Calu3 (cell line): ENCODE results near the gene SLC38A3. TPM values are rescaled to one million over a fixed set of nuclear protein-coding genes. Genes with fewer than 3 reads are reported as not detected.

Experiments
- BruUV-seq: library from RNA; stranded (reverse); fragments of 400-500 nt; replicated peaks from 2 replicates; lab custom pipeline; 2021; lab: Mats Ljungman, UMichigan
- CTCF ChIA-PET: fragments of 300-600 bp; sonication (Branson Sonifier 250); formaldehyde crosslinking; loops from one replicate; lab custom pipeline; 2022; ENCODE audit warnings: antibody characterized with exemption; lab: Charles Lee
- DNase-seq: peaks from one replicate; pipeline ENCODE4 v3.0.0; 2022
- H3K27ac Mint-ChIP-seq: one replicate; pipeline ENCODE4 v1.8.0; 2022; ENCODE audit warnings: mixed read lengths; ENCODE audit not compliant: unreplicated experiment
- H3K27me3 Mint-ChIP-seq: one replicate; pipeline ENCODE4 v1.8.0; 2022; ENCODE audit warnings: mixed read lengths; ENCODE audit not compliant: unreplicated experiment
- H3K36me3 Mint-ChIP-seq: one replicate; pipeline ENCODE4 v1.8.0; 2022; ENCODE audit warnings: mild to moderate bottlenecking, moderate library complexity, mixed read lengths; ENCODE audit not compliant: insufficient read depth, unreplicated experiment
- H3K4me1 Mint-ChIP-seq: one replicate; pipeline ENCODE4 v1.8.0; 2022; ENCODE audit warnings: mild to moderate bottlenecking, low read depth, mixed read lengths; ENCODE audit not compliant: unreplicated experiment
- H3K4me3 Mint-ChIP-seq: one replicate; pipeline ENCODE4 v1.8.0; 2022; ENCODE audit warnings: mild to moderate bottlenecking, low read depth, moderate library complexity, mixed read lengths; ENCODE audit not compliant: unreplicated experiment
- H3K9me3 Mint-ChIP-seq: one replicate; pipeline ENCODE4 v1.8.0; 2022; ENCODE audit warnings: low read depth, mixed read lengths; ENCODE audit not compliant: unreplicated experiment
- intact Hi-C: fragments of 100-400 bp; cut with micrococcal nuclease; formaldehyde crosslinking; loops from one replicate; pipeline ENCODE4 v1.10.0; 2022; ENCODE audit not compliant: unreplicated experiment
- total RNA-seq: library from RNA; stranded (reverse); gene quantifications from 2 replicates; pipeline ENCODE4 v1.2.3, GENCODE V29; 2022
- TF ChIP-seq, protein P1 (sequence below): fragments of 200-600 bp; IDR thresholded peaks from one replicate; pipeline ENCODE4 v1.8.0; 2022; ENCODE audit warnings: antibody characterized with exemption; ENCODE audit not compliant: unreplicated experiment

SLC38A3 gene
- total RNA-seq, 1 experiment from 2014 or later, result not detected

DNA sequence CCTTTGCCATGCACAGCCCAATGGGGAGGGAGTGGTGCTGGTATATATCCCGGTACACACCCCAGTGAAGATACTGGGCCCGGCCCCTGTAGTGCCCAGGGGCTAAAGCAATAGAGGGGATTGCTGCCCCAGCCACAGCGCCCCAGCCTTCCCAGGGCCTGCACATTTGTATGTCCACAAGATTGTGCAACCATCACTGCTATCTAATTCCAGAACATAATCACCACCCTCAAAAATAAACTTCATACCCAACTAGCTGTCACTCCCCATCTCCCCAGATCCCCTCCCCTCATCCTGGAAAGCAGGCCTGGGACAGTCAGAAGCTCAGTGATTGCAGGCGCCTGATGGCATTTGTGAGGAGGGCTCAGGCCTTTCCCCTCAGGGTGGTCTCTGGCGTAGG, 44.4 kb downstream of the SLC38A3 start:
- no peaks in the 10 kb centered on the region for H3K9me3 Mint-ChIP-seq
- TF ChIP-seq, protein P1, sequence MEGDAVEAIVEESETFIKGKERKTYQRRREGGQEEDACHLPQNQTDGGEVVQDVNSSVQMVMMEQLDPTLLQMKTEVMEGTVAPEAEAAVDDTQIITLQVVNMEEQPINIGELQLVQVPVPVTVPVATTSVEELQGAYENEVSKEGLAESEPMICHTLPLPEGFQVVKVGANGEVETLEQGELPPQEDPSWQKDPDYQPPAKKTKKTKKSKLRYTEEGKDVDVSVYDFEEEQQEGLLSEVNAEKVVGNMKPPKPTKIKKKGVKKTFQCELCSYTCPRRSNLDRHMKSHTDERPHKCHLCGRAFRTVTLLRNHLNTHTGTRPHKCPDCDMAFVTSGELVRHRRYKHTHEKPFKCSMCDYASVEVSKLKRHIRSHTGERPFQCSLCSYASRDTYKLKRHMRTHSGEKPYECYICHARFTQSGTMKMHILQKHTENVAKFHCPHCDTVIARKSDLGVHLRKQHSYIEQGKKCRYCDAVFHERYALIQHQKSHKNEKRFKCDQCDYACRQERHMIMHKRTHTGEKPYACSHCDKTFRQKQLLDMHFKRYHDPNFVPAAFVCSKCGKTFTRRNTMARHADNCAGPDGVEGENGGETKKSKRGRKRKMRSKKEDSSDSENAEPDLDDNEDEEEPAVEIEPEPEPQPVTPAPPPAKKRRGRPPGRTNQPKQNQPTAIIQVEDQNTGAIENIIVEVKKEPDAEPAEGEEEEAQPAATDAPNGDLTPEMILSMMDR, result no peak
- peaks cover 32% of the 10 kb centered on the region for H3K36me3 Mint-ChIP-seq
- no TSS peak for BruUV-seq
- peaks cover 17% of the 10 kb centered on the region for H3K4me1 Mint-ChIP-seq
- intact Hi-C loops, result no loop called here
- CTCF ChIA-PET, result interaction anchor here (1.7 kb wide), 1 partner anchor 11 kb away, joined by 5 read pairs; no protein-coding TSS in a partner anchor
- H3K27me3 Mint-ChIP-seq, result no peaks in the 10 kb centered on the region
- no peak overlapping the region for H3K27ac Mint-ChIP-seq
- no peak overlapping the region for H3K4me3 Mint-ChIP-seq
- no peak for DNase-seq

DNA sequence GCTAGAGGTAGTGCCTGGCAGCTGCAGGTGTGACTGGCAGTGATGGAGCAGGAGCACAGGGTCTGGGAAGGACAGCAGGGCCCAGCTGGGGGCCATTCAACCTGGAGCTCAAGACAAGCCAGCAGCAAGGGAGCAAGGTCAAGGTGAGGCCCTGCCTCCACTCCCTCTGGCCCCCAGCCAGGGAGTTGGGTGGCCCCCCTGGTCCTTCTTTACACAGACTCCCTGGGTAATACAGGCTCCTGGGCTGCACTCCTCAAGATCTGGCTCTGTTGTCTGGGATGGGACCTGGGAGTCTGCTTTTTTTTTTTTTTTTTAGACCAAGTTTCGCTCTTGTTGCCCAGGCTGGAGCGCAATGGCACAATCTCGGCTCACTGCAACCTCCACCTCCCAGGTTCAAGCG, 45.4 kb downstream of the SLC38A3 start:
- no TSS peak for BruUV-seq
- H3K4me1 Mint-ChIP-seq, result peaks cover 17% of the 10 kb centered on the region

DNA sequence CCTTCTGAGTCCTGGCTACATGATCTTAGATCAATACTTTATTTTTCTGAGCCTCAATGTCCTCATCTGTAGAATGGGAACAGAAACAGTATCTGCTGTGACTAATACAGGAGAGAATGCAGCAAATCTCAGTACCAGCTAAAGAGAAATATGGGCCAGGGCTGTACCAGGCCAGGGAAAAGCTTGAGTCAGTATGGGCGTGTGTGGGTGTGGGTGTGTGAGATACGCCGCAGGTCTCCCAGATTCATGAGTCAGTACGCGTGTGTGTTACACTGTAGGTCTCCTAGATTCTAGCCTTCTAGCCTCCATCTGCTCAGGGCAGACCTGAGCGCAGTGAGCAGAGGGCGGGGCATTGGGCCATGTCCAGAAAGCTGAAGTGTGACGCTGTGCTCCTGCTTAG, 46.1 kb downstream of the SLC38A3 start:
- peak overlapping the region; percentile 33 for H3K27ac Mint-ChIP-seq
- H3K4me1 Mint-ChIP-seq, result peaks cover 17% of the 10 kb centered on the region

More for the DNA sequence above, 45.4 kb downstream of the SLC38A3 start:
- CTCF ChIA-PET, result no interaction called here
- no peak for DNase-seq
- Mint-ChIP-seq H3K4me3 (no peak overlapping the region), H3K36me3 (peaks cover 37% of the 10 kb centered on the region), H3K9me3 (no peaks in the 10 kb centered on the region), H3K27me3 (no peaks in the 10 kb centered on the region), H3K27ac (no peak overlapping the region)
- TF ChIP-seq, protein P1, result no peak
- intact Hi-C loops, result no loop called here

DNA sequence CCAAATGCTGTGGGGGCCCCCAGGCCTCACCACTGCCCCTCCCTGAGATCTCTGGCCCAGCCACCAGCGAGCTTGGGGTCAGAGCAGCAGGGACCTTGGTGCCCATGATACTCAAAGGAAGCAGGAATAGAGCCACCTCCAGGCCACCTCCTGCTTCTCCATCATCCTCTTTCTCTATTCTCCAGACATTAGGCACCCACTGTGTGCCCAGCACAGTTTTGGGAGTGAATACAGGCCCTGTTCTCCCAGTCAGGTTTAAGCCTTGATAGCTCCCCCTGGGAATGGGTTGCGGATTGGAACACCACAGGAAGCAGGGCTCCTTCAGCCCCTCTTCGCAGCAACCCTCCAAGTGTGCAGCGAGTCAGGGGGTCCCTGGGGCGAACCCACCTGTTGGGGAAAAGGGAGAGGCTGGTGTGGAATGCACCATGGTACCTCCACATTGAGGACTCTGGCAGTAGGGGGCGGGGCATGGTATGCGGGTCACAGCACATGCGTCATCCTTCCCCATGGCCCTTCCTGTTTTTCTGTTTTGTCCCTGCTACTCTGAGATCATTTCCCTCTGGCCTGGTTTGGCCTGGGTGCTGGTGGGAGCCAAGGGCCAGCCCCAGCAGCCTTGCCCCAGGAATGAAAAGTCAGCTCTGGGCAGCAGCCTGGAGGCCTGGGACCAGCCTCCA, 49.6 kb downstream of the SLC38A3 start:
- no TSS peak for BruUV-seq
- Mint-ChIP-seq H3K9me3 (no peaks in the 10 kb centered on the region), H3K27me3 (no peaks in the 10 kb centered on the region), H3K4me1 (peaks cover 9% of the 10 kb centered on the region), H3K27ac (no peak overlapping the region), H3K36me3 (peaks cover 52% of the 10 kb centered on the region), H3K4me3 (no peak overlapping the region)
- CTCF ChIA-PET, result no interaction called here
- TF ChIP-seq, protein P1, result no peak
- intact Hi-C loops, result no loop called here
- no peak for DNase-seq

More for the DNA sequence above, 46.1 kb downstream of the SLC38A3 start:
- Mint-ChIP-seq H3K9me3 (no peaks in the 10 kb centered on the region), H3K36me3 (peaks cover 32% of the 10 kb centered on the region), H3K27me3 (no peaks in the 10 kb centered on the region), H3K4me3 (no peak overlapping the region)
- CTCF ChIA-PET, result interaction anchor here (0.5 kb wide), 1 partner anchor 85 kb away, joined by 6 read pairs; no protein-coding TSS in a partner anchor
- no TSS peak for BruUV-seq
- TF ChIP-seq, protein P1, result no peak
- intact Hi-C loops, result no loop called here
- DNase-seq, result peak; percentile 28
